ENCODE results near the gene CD40. TPM values are rescaled to one million over a fixed set of nuclear protein-coding genes. Genes with fewer than 3 reads are reported as not detected.

CD40 gene
- total RNA-seq, 1 donor from 2014 or later = 35.7 TPM

DNA sequence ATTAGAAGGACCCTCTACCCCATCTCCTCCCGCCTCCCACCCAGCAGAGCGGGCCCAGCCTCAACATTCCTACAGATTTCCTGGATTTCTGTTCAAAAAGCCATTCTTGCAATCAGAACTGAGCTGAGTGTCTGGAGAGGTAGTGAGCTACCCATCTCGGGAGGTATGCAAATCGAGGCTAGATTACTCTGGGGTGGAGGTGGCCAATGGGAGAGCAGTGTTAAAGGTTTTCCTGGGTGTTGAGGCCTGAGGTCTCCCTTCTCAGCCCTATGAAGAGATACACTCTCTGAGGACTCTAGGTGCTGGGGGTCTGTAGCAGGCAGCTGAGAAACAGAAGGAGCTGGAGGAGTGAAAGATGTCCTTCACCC is 57.0 kb downstream of the CD40 start:
- Histone ChIP-seq H3K36me3 (no peaks in the 10 kb centered on the region), H3K27ac (no peak overlapping the region), H3K27me3 (ENCODE audit: low read depth) (peaks cover 64% of the 10 kb centered on the region), H3K9me3 (no peaks in the 10 kb centered on the region), H3K4me3 (no peak overlapping the region), H3K4me1 (no peaks in the 10 kb centered on the region)
- DNase-seq = no peak
- no peak for ATAC-seq
- intact Hi-C loops (cut with DNase I) = no loop called here
- TF ChIP-seq, protein P1, sequence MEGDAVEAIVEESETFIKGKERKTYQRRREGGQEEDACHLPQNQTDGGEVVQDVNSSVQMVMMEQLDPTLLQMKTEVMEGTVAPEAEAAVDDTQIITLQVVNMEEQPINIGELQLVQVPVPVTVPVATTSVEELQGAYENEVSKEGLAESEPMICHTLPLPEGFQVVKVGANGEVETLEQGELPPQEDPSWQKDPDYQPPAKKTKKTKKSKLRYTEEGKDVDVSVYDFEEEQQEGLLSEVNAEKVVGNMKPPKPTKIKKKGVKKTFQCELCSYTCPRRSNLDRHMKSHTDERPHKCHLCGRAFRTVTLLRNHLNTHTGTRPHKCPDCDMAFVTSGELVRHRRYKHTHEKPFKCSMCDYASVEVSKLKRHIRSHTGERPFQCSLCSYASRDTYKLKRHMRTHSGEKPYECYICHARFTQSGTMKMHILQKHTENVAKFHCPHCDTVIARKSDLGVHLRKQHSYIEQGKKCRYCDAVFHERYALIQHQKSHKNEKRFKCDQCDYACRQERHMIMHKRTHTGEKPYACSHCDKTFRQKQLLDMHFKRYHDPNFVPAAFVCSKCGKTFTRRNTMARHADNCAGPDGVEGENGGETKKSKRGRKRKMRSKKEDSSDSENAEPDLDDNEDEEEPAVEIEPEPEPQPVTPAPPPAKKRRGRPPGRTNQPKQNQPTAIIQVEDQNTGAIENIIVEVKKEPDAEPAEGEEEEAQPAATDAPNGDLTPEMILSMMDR (IDR thresholded peaks at IDR 0.05) = no peak

DNA sequence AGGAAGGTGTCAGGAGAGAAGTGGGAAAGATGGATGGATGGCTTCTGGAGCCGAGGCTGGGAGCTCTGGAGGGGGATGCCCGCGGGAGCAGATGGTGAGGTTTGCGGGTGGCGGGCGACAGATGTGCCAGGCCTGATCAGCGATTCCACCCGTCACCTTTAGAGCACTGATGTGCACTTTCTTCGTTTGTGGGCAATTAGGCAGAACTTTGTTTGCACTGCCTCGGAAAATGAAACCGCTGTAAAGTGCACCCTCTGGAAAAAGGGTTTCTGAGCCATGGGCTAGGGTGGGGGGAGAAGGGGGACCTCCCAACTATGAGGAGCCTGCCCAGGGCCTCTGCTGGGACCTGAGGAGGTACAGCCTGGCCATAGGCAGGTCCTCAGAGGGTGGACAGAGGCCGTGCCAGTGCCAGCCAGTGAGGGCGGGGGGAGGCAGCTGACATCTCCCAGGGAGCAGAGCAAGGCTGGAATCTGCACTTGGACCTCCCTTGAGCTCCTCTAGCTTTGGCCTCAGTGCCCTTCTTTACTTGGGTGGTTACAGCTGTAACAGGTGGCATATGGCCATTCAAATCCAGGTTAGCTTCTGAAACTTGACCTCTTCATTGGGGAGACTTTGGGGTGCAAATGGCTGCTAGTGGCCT is 58.7 kb downstream of the CD40 start:
- intact Hi-C loops (cut with DNase I) = no loop called here
- no peak for ATAC-seq
- TF ChIP-seq, protein P1 (IDR thresholded peaks at IDR 0.05) = no peak
- DNase-seq = no peak
- Histone ChIP-seq H3K4me1 (no peaks in the 10 kb centered on the region), H3K27ac (no peak overlapping the region), H3K36me3 (no peaks in the 10 kb centered on the region), H3K27me3 (ENCODE audit: low read depth) (peaks cover 66% of the 10 kb centered on the region), H3K4me3 (no peak overlapping the region), H3K9me3 (no peaks in the 10 kb centered on the region)

DNA sequence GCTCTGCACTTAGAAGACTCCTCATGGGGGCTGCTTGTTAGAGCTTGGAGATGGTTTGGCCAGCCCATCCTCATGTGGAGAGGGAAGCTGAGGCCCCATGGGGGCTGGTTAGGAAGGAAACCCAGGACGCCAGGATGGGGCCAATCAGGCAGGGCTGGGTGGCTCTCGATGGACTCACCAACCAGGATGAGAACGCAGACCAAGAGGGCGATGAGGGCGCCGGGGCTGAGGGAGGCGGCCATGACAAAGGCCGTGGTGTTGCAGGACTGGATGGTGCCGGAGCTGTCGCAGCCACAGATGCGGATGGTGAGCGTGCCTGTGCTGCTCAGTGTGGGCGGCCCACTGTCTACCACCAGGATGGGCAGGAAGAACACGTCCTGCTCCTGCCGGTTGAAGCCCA is 59.7 kb downstream of the CD40 start:
- Histone ChIP-seq H3K27me3 (ENCODE audit: low read depth) (peaks cover 68% of the 10 kb centered on the region), H3K36me3 (no peaks in the 10 kb centered on the region), H3K27ac (no peak overlapping the region), H3K4me1 (no peaks in the 10 kb centered on the region), H3K4me3 (no peak overlapping the region), H3K9me3 (no peaks in the 10 kb centered on the region)
- TF ChIP-seq, protein P1 (IDR thresholded peaks at IDR 0.05) = no peak
- ATAC-seq (no peak), DNase-seq (no peak)
- intact Hi-C loops (cut with DNase I) = no loop called here

DNA sequence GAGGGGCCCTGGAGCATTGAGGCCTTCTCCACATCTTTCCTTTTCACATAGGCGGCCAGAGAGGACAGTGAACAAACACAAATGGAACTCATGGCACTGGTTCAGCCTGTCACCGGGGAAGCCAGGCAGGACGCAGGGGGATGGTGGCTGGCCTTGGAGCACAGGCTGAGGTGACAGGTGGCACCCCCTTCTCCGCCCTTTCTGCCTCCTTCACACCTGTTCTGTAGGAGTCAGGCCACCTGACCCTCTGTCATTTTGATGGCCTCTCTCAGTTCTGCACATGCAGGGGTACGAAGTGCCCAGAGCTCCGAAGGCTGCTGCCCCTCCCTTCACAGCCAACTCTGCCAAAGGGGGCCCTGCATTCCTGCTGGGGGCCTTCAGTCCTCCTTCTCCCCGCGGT is 60.8 kb downstream of the CD40 start:
- Histone ChIP-seq H3K27me3 (ENCODE audit: low read depth) (peaks cover 58% of the 10 kb centered on the region), H3K4me3 (no peak overlapping the region), H3K4me1 (no peaks in the 10 kb centered on the region), H3K9me3 (no peaks in the 10 kb centered on the region), H3K27ac (no peak overlapping the region), H3K36me3 (no peaks in the 10 kb centered on the region)
- TF ChIP-seq, protein P1 (IDR thresholded peaks at IDR 0.05) = no peak
- no peak for DNase-seq
- no peak for ATAC-seq
- intact Hi-C loops (cut with DNase I) = no loop called here

Other genes starting within 250 kb of the CD40 start
- 9.6 TPM for gene ZSWIM1, start 237.1 kb upstream of the CD40 start, total RNA-seq
- gene SPATA25, start 230.7 kb upstream of the CD40 start, total RNA-seq = 1.1 TPM
- 2.4 TPM for gene NEURL2, start 227.1 kb upstream of the CD40 start, total RNA-seq
- 185 TPM for gene CTSA, start 227.0 kb upstream of the CD40 start, total RNA-seq
- gene PLTP, start 206.2 kb upstream of the CD40 start, total RNA-seq = 145 TPM
- gene PCIF1, start 183.6 kb upstream of the CD40 start, total RNA-seq = 34.7 TPM
- 20.4 TPM for gene ZNF335, start 146.1 kb upstream of the CD40 start, total RNA-seq
- 9.4 TPM for gene MMP9, start 109.4 kb upstream of the CD40 start, total RNA-seq
- gene SLC12A5, start 89.1 kb upstream of the CD40 start, total RNA-seq = 1.2 TPM
- gene NCOA5, start 28.4 kb upstream of the CD40 start, total RNA-seq = 29.4 TPM
- gene CDH22, start 190.2 kb downstream of the CD40 start, total RNA-seq = 0.35 TPM